Mucosa of stomach (tissue), 1 donor: ENCODE data around the gene TGM6.

Experiments used
- H3K27me3 ChIP-seq: one replicate; pipeline ENCODE4 v1.7.0; 2013; ENCODE audit warnings: mild to moderate bottlenecking, low read length; ENCODE audit not compliant: control insufficient read depth, insufficient read depth
- H3K36me3 ChIP-seq: one replicate; pipeline ENCODE4 v1.7.0; 2013; ENCODE audit warnings: low read length; ENCODE audit not compliant: control insufficient read depth, insufficient read depth
- H3K4me1 ChIP-seq: one replicate; pipeline ENCODE4 v1.7.0; 2013; ENCODE audit warnings: mild to moderate bottlenecking, low read length; ENCODE audit not compliant: control insufficient read depth, insufficient read depth
- H3K4me3 ChIP-seq: one replicate; pipeline ENCODE4 v1.7.0; 2013; ENCODE audit warnings: low read length
- H3K9ac ChIP-seq: one replicate; pipeline ENCODE4 v1.7.0; 2013; ENCODE audit warnings: mild to moderate bottlenecking, low read length, moderate library complexity
- H3K9me3 ChIP-seq: one replicate; pipeline ENCODE4 v1.7.0; 2013; ENCODE audit warnings: mild to moderate bottlenecking, low read length, moderate library complexity; ENCODE audit not compliant: control insufficient read depth
- donor health status: Pancreatic carcinoma.

The TGM6 gene

GRCh38 chr20:2342243-2342642 lies 38.5 kb upstream of the TGM6 start:
- no peak overlapping the region for H3K4me3 ChIP-seq
- no peaks in the 10 kb centered on the region for H3K36me3 ChIP-seq
- no peak overlapping the region for H3K9ac ChIP-seq
- no peaks in the 10 kb centered on the region for H3K4me1 ChIP-seq
- H3K9me3 ChIP-seq: no peaks in the 10 kb centered on the region
- H3K27me3 ChIP-seq: no peaks in the 10 kb centered on the region

DNA sequence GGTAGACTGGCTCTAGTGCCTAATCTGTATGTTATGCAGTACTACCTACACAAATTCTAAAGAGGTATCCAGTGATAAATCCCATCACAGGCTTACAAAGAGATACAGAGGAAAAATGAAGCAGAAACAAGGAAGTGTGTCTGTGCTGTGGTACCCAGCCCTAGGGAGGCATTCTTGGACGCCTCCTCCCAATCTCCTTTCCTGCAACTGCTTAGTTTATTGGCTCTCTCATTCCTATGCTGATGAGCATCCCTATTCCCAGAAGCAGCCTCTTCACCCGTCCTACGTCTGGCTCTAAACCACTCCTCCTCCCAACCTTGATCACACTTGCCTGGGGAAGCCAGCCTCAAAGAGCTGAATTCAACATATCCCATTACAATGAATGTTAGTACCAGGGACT lies 34.5 kb upstream of the TGM6 start:
- no peak overlapping the region for H3K4me3 ChIP-seq
- H3K27me3 ChIP-seq: peaks cover 7% of the 10 kb centered on the region
- no peak overlapping the region for H3K9ac ChIP-seq
- H3K4me1 ChIP-seq: no peaks in the 10 kb centered on the region
- no peaks in the 10 kb centered on the region for H3K9me3 ChIP-seq
- no peaks in the 10 kb centered on the region for H3K36me3 ChIP-seq

DNA sequence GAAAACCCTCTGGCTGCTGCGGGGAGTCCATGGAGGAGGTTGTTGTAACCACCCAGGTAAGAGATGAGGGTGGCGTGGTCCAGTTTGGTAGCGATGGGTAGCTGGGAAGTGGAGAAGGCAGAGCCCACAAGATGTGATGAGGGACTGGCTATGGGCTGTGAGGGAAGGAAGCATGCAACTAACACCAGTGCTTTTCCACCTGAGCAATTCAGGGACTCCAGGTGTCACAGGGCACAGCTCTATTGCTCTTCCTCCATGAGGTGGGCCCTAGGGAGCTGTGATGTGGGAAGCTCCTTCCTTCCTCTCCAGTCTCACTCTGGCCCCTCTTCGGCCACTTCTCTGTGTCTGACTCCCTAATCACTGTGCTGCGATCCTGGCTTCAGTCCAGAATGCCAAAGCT lies 32.4 kb upstream of the TGM6 start:
- Histone ChIP-seq H3K36me3 (no peaks in the 10 kb centered on the region), H3K9me3 (no peaks in the 10 kb centered on the region), H3K27me3 (peaks cover 7% of the 10 kb centered on the region), H3K4me3 (no peak overlapping the region), H3K9ac (no peak overlapping the region), H3K4me1 (no peaks in the 10 kb centered on the region)

DNA sequence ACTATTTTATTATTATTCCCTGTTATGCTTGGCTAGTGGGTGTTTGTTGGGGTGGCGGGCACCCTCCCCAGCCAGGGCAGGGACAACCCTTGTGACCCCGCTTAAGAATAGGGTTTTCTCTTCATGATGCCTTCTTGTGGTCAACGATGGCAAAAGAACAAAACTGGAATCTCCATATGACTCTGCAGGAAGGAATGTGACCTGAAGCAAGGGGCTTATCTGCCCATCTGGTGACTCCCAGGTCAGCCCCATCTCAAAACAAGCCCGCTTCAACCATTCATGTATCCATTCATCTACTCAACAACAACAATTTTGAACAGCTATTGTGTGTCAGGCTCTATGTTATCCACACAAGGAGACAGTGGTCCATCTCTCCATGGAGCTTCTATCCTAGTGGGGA lies 30.9 kb upstream of the TGM6 start:
- Histone ChIP-seq H3K9ac (no peak overlapping the region), H3K4me1 (no peaks in the 10 kb centered on the region), H3K36me3 (no peaks in the 10 kb centered on the region), H3K27me3 (peaks cover 7% of the 10 kb centered on the region), H3K9me3 (no peaks in the 10 kb centered on the region), H3K4me3 (no peak overlapping the region)

- no peaks in the 10 kb centered on the region for H3K36me3 ChIP-seq
- H3K4me1 ChIP-seq: no peaks in the 10 kb centered on the region
- no peak overlapping the region for H3K9ac ChIP-seq
- no peaks in the 10 kb centered on the region for H3K9me3 ChIP-seq
- H3K27me3 ChIP-seq: peaks cover 7% of the 10 kb centered on the region
- no peak overlapping the region for H3K4me3 ChIP-seq
These were observed 30.1 kb upstream of the TGM6 start for GRCh38 chr20:2350606-2351005.

DNA sequence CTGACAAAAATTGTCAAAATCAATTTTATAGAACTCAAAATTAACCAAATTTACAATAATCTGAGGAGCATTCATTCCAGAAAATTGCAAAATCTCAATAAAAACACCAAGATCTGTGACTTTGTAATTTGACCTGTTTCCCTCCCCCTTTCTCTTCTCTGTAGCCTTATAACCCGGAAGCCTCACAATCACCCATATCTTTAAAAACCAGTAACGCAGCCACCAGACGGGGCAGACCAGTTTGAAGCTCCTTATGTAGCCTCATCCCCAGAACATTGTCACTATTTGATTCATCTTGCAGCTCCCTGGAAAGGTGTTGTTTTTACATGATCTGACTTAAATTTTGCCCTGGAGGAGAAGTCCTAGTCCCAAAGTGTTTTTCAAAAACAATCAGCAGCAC lies 27.5 kb upstream of the TGM6 start:
- no peak overlapping the region for H3K4me3 ChIP-seq

GRCh38 chr20:2357114-2357513 lies 23.6 kb upstream of the TGM6 start:
- Histone ChIP-seq H3K27me3 (no peaks in the 10 kb centered on the region), H3K9me3 (no peaks in the 10 kb centered on the region), H3K36me3 (no peaks in the 10 kb centered on the region), H3K4me1 (no peaks in the 10 kb centered on the region), H3K9ac (no peak overlapping the region), H3K4me3 (no peak overlapping the region)

More for the DNA sequence above, 27.5 kb upstream of the TGM6 start:
- Histone ChIP-seq H3K36me3 (no peaks in the 10 kb centered on the region), H3K4me1 (no peaks in the 10 kb centered on the region), H3K9ac (no peak overlapping the region), H3K9me3 (no peaks in the 10 kb centered on the region), H3K27me3 (peaks cover 5% of the 10 kb centered on the region)

GRCh38 chr20:2358006-2358405 lies 22.7 kb upstream of the TGM6 start:
- no peaks in the 10 kb centered on the region for H3K4me1 ChIP-seq
- no peak overlapping the region for H3K9ac ChIP-seq
- H3K27me3 ChIP-seq: no peaks in the 10 kb centered on the region
- H3K9me3 ChIP-seq: no peaks in the 10 kb centered on the region
- no peak overlapping the region for H3K4me3 ChIP-seq
- no peaks in the 10 kb centered on the region for H3K36me3 ChIP-seq

GRCh38 chr20:2361035-2361593 lies 19.6 kb upstream of the TGM6 start:
- no peaks in the 10 kb centered on the region for H3K27me3 ChIP-seq
- no peaks in the 10 kb centered on the region for H3K36me3 ChIP-seq
- no peak overlapping the region for H3K4me3 ChIP-seq
- H3K9ac ChIP-seq: no peak overlapping the region
- no peaks in the 10 kb centered on the region for H3K9me3 ChIP-seq
- no peaks in the 10 kb centered on the region for H3K4me1 ChIP-seq

DNA sequence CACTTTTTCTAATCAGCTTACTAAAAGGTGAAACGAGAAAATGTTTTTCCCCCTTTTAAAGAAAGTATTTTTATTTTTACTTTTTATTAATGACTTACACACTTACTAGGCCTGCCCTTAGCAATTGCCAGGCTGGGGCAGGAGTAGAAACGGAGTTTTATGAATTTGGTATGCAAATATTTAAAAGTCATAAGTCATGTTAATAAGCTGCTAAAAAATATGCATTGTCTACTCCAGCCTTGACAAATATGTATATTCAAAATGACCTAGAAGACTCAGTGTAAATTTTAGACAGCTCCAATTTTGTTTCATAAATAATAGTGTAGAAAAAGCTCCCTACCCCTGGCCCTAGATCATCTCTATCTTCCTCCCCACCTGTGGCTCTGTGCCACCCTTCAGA lies 17.5 kb upstream of the TGM6 start:
- no peaks in the 10 kb centered on the region for H3K36me3 ChIP-seq
- no peaks in the 10 kb centered on the region for H3K9me3 ChIP-seq
- H3K9ac ChIP-seq: no peak overlapping the region
- no peaks in the 10 kb centered on the region for H3K4me1 ChIP-seq
- H3K4me3 ChIP-seq: no peak overlapping the region
- no peaks in the 10 kb centered on the region for H3K27me3 ChIP-seq

DNA sequence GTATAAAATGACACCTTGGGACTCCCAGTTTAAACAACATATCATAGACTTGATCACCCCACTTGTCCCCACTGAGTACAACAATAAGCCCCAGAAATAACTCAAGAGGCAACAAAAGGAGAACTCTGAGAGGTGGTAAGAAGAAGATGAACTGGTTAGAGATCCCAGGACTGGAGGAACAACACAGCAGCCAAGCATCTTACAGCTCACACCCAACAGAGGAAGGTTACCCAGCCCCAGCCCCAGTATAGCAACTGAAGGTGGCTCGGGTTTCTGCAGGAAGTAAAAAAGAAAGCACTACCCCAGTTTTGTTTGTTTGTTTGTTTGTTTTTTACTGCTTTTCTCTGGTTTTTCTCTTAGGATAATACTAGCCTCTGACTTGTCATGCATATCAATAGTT lies 17.1 kb upstream of the TGM6 start:
- H3K9ac ChIP-seq: no peak overlapping the region
- no peaks in the 10 kb centered on the region for H3K4me1 ChIP-seq
- H3K27me3 ChIP-seq: no peaks in the 10 kb centered on the region
- H3K9me3 ChIP-seq: no peaks in the 10 kb centered on the region
- no peak overlapping the region for H3K4me3 ChIP-seq
- no peaks in the 10 kb centered on the region for H3K36me3 ChIP-seq

GRCh38 chr20:2364044-2364443 lies 16.7 kb upstream of the TGM6 start:
- Histone ChIP-seq H3K36me3 (no peaks in the 10 kb centered on the region), H3K4me1 (no peaks in the 10 kb centered on the region), H3K4me3 (no peak overlapping the region), H3K9me3 (no peaks in the 10 kb centered on the region), H3K9ac (no peak overlapping the region), H3K27me3 (no peaks in the 10 kb centered on the region)

DNA sequence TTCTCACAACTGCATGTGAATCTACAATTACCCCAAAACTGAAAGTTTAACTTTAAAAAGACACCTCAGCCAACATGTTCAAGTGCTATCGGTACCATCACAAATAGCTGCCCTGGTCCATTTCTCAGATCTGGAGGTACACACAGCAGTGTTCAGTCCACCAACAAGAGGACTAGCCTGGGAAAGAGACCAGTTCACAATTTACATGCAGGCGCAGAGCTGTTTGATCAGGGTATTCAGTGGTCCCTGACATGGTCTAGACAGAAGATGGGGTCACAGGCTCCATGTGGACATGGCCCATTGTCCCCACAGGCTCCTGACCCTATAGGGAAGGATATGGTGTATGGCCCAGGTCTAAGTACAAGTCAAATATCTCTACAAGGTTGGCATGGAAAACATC lies 15.6 kb upstream of the TGM6 start:
- Histone ChIP-seq H3K27me3 (no peaks in the 10 kb centered on the region), H3K4me1 (no peaks in the 10 kb centered on the region), H3K36me3 (no peaks in the 10 kb centered on the region), H3K4me3 (no peak overlapping the region), H3K9ac (no peak overlapping the region), H3K9me3 (no peaks in the 10 kb centered on the region)
